Breast epithelium (tissue), 3 donors: Measurements from ENCODE around the gene MPP1.

Experiments
- CTCF ChIP-seq, 3 donors: fragments of 450-650 bp; IDR thresholded peaks; one replicate each; pipeline ENCODE4 v1.5.1; 2016 to 2017; ENCODE audit warnings: antibody characterized with exemption in 3 of 3, mild to moderate bottlenecking in 3 of 3, moderate library complexity in 3 of 3
- POLR2A ChIP-seq: fragments of 450-650 bp; IDR thresholded peaks from one replicate; pipeline ENCODE4 v1.6.1; 2016; ENCODE audit warnings: antibody characterized with exemption, mild to moderate bottlenecking, moderate library complexity
- POLR2AphosphoS5 ChIP-seq, 3 donors: sonication (generic); formaldehyde crosslinking; IDR thresholded peaks; one replicate each; pipeline ENCODE4 v1.6.1; 2017; ENCODE audit warnings: antibody characterized with exemption in 3 of 3

- TF ChIP-seq POLR2A (no peak), CTCF (IDR thresholded peaks at IDR 0.05) (no peak), POLR2AphosphoS5 (IDR thresholded peaks at IDR 0.05) (no peak)
These were observed 46.6 kb downstream of the MPP1 start for GRCh38 chrX:154758696-154759095.
